Eye (tissue), 1 donor: ENCODE results near the gene SORCS2.

Experiments
- DNase-seq: peaks from one replicate; pipeline ENCODE4 v3.0.0-alpha.2; 2015

The SORCS2 gene

GRCh38 chr4:7187168-7187535, 5.2 kb upstream of the SORCS2 start:
- no peak for DNase-seq

- no peak for DNase-seq
Observed at GRCh38 chr4:7187691-7188090, 4.6 kb upstream of the SORCS2 start.

- DNase-seq: no peak
Observed at GRCh38 chr4:7189066-7189465, 3.3 kb upstream of the SORCS2 start.

GRCh38 chr4:7189475-7190277, 2.7 kb upstream of the SORCS2 start:
- DNase-seq: no peak

- no peak for DNase-seq
Observed at GRCh38 chr4:7190278-7190594, 2.1 kb upstream of the SORCS2 start.

GRCh38 chr4:7190691-7191545, 1.4 kb upstream of the SORCS2 start:
- DNase-seq: no peak

- DNase-seq: no peak
Observed at GRCh38 chr4:7191546-7192251, 639 bp upstream of the SORCS2 start.

- DNase-seq: peak; percentile 79
Observed at GRCh38 chr4:7193030-7193958, 956 bp downstream of the SORCS2 start.

GRCh38 chr4:7194251-7195140, 2.2 kb downstream of the SORCS2 start:
- peak; percentile 65 for DNase-seq

- DNase-seq: no peak
Observed at GRCh38 chr4:7195141-7195515, 2.8 kb downstream of the SORCS2 start.

- DNase-seq: no peak
Observed at GRCh38 chr4:7195546-7196287, 3.4 kb downstream of the SORCS2 start.

- no peak for DNase-seq
Observed at GRCh38 chr4:7196288-7196651, 3.9 kb downstream of the SORCS2 start.

- no peak for DNase-seq
Observed at GRCh38 chr4:7196736-7197135, 4.4 kb downstream of the SORCS2 start.

- DNase-seq: peak; percentile 68
Observed at GRCh38 chr4:7197910-7198309, 5.6 kb downstream of the SORCS2 start.

- DNase-seq: no peak
Observed at GRCh38 chr4:7198440-7199128, 6.2 kb downstream of the SORCS2 start.

- no peak for DNase-seq
Observed at GRCh38 chr4:7199129-7199725, 6.9 kb downstream of the SORCS2 start.

- DNase-seq: no peak
Observed at GRCh38 chr4:7199771-7200441, 7.6 kb downstream of the SORCS2 start.

- DNase-seq: no peak
Observed at GRCh38 chr4:7200801-7201200, 8.5 kb downstream of the SORCS2 start.
